Right renal pelvis (tissue), 4 donors: ENCODE data around the gene ST3GAL3. TPM values are rescaled to one million over a fixed set of nuclear protein-coding genes. Genes with fewer than 3 reads are reported as not detected.

ENCODE experiments used
- DNase-seq, 4 donors: peaks; one replicate each; pipeline ENCODE4 v3.0.0-alpha.2; 2013; ENCODE audit warnings: low read depth in 4 of 4, low spot score in 3 of 4, missing footprints in 1 of 4
- polyA plus RNA-seq, 4 donors: library from polyadenylated mRNA; unstranded; fragments of 120-200 nt; gene quantifications; one replicate each; pipeline ENCODE4 v1.2.1, GENCODE V29; 2013; ENCODE audit not compliant: insufficient read length in 4 of 4

ST3GAL3 gene
- polyA plus RNA-seq, 4 donors: 21.2 to 26.6 (median 21.6) TPM

GRCh38 chr1:43842175-43842498, 134.8 kb downstream of the ST3GAL3 start:
- DNase-seq: no peak

GRCh38 chr1:43843684-43844083, 136.3 kb downstream of the ST3GAL3 start:
- no peak for DNase-seq

- DNase-seq: no peak
These were observed 136.8 kb downstream of the ST3GAL3 start for GRCh38 chr1:43844114-43844513.

GRCh38 chr1:43847290-43847689, 140.0 kb downstream of the ST3GAL3 start:
- no peak for DNase-seq

- no peak for DNase-seq
These were observed 140.5 kb downstream of the ST3GAL3 start for GRCh38 chr1:43847882-43848281.

GRCh38 chr1:43849670-43850069, 142.3 kb downstream of the ST3GAL3 start:
- no peak for DNase-seq

GRCh38 chr1:43850591-43851233, 143.4 kb downstream of the ST3GAL3 start:
- no peak for DNase-seq

GRCh38 chr1:43851561-43852338, 144.4 kb downstream of the ST3GAL3 start:
- no peak for DNase-seq

GRCh38 chr1:43853161-43853921, 146.0 kb downstream of the ST3GAL3 start:
- DNase-seq: no peak

- DNase-seq: no peak
These were observed 147.1 kb downstream of the ST3GAL3 start for GRCh38 chr1:43854473-43854872.

- no peak for DNase-seq
These were observed 148.9 kb downstream of the ST3GAL3 start for GRCh38 chr1:43856188-43856587.

- DNase-seq: no peak
These were observed 149.8 kb downstream of the ST3GAL3 start for GRCh38 chr1:43857163-43857562.

GRCh38 chr1:43858324-43858723, 151.0 kb downstream of the ST3GAL3 start:
- DNase-seq: peak in 1 of 4 donors; percentile 19

- DNase-seq: no peak
These were observed 154.0 kb downstream of the ST3GAL3 start for GRCh38 chr1:43861337-43861736.

GRCh38 chr1:43861988-43862735, 154.8 kb downstream of the ST3GAL3 start:
- no peak for DNase-seq

GRCh38 chr1:43864111-43865045, 157.0 kb downstream of the ST3GAL3 start:
- no peak for DNase-seq

GRCh38 chr1:43866201-43866600, 158.9 kb downstream of the ST3GAL3 start:
- DNase-seq: no peak

GRCh38 chr1:43867976-43868740, 160.8 kb downstream of the ST3GAL3 start:
- no peak for DNase-seq

- DNase-seq: peak in 3 of 4 donors; percentile 5 to 16 (median 8)
These were observed 161.4 kb downstream of the ST3GAL3 start for GRCh38 chr1:43868741-43869067.
